K562 (cell line): Measurements from ENCODE around the gene PPT2. TPM values are rescaled to one million over a fixed set of nuclear protein-coding genes. Genes with fewer than 3 reads are reported as not detected.

Experiments
- BHLHE40 ChIP-seq: IDR thresholded peaks from 2 replicates; pipeline ENCODE4 v1.6.1; 2011; ENCODE audit warnings: low read length, improper control_type of control experiment
- BRF1 ChIP-seq: IDR thresholded peaks from 3 replicates; pipeline ENCODE4 v1.6.1; 2011; ENCODE audit warnings: borderline replicate concordance, mild to moderate bottlenecking; ENCODE audit not compliant: insufficient read length; ENCODE audit errors: extremely low read depth
- CBX1 ChIP-seq: sonication (generic); IDR thresholded peaks from 2 replicates; pipeline ENCODE4 v1.6.1; 2016; ENCODE audit warnings: antibody characterized with exemption, low read depth, mild to moderate bottlenecking
- CC2D1A ChIP-seq: fragments of 450-650 bp; IDR thresholded peaks from 2 replicates; pipeline ENCODE4 v1.6.1; 2017; ENCODE audit warnings: mild to moderate bottlenecking
- CHD1 ChIP-seq: fragments of 200-600 bp; sonication (generic); IDR thresholded peaks from one replicate; pipeline ENCODE4 v1.6.1; 2012; ENCODE audit warnings: mild to moderate bottlenecking, moderate library complexity, low read length, inconsistent platforms
- DMBX1 ChIP-seq: fragments of 250-450 bp; sonication (Bioruptor Pico); IDR thresholded peaks from 2 replicates; pipeline ENCODE4 v1.8.0; 2022; ENCODE audit warnings: inconsistent platforms, mild to moderate bottlenecking, moderate library complexity, borderline replicate concordance
- GABPB1 ChIP-seq: sonication (generic); formaldehyde crosslinking; IDR thresholded peaks from 2 replicates; pipeline ENCODE4 v1.8.0; 2022; ENCODE audit warnings: mild to moderate bottlenecking, missing genetic modification reagents
- HDAC1 ChIP-seq, 2 experiments: fragments of 450-650 bp; IDR thresholded peaks; 2 replicates each; pipeline ENCODE4 v1.6.1; 2016 to 2017; ENCODE audit warnings: inconsistent platforms in 1 of 2, mild to moderate bottlenecking in 1 of 2, moderate library complexity in 1 of 2
- HDAC6 ChIP-seq: IDR thresholded peaks from 2 replicates; pipeline ENCODE4 v1.6.1; 2012; ENCODE audit warnings: low read depth, mild to moderate bottlenecking, control low read depth, inconsistent platforms, low read length, moderate library complexity
- L3MBTL2 ChIP-seq: fragments of 450-650 bp; IDR thresholded peaks from 2 replicates; pipeline ENCODE4 v1.6.1; 2016; ENCODE audit warnings: mild to moderate bottlenecking, moderate library complexity
- MBD2 ChIP-seq: sonication (generic); IDR thresholded peaks from 2 replicates; pipeline ENCODE4 v1.6.1; 2016; ENCODE audit warnings: low read depth, borderline replicate concordance
- MYC ChIP-seq, 2 experiments: fragments of 250-450 bp in 1 of 2; sonication (Bioruptor Pico) in 1 of 2; IDR thresholded peaks; 2 replicates each; pipeline versions ENCODE4 v1.5.1 to v1.6.1; 2012 to 2021; ENCODE audit warnings: low read depth in 2 of 2, borderline replicate concordance in 1 of 2, improper control_type of control experiment in 1 of 2, low read length in 1 of 2, mild to moderate bottlenecking in 1 of 2, moderate library complexity in 1 of 2
- POLR2AphosphoS5 ChIP-seq: IDR thresholded peaks from 2 replicates; pipeline ENCODE4 v1.6.1; 2011; ENCODE audit warnings: mild to moderate bottlenecking, low read depth, low read length, moderate library complexity; ENCODE audit not compliant: control insufficient read depth, insufficient read depth
- RBM15 ChIP-seq: fragments of 200-400 bp; formaldehyde crosslinking; IDR thresholded peaks from 2 replicates; pipeline ENCODE4 v1.6.1; 2018; ENCODE audit warnings: mild to moderate bottlenecking, low read length, moderate library complexity; ENCODE audit not compliant: insufficient read depth
- SMAD4 ChIP-seq: fragments of 250-450 bp; sonication (Bioruptor Pico); conservative IDR thresholded peaks from 2 replicates; pipeline ENCODE4 v1.8.0; 2021; ENCODE audit warnings: inconsistent platforms, mild to moderate bottlenecking, moderate library complexity
- SMC3 ChIP-seq: conservative IDR thresholded peaks from 2 replicates; pipeline ENCODE4 v1.6.1; 2011; ENCODE audit warnings: low read depth, low read length, improper control_type of control experiment; ENCODE audit not compliant: insufficient read depth
- STAG1 ChIP-seq: sonication (generic); formaldehyde crosslinking; IDR thresholded peaks from 2 replicates; pipeline ENCODE4 v1.5.0; 2020; ENCODE audit warnings: missing genetic modification reagents, borderline replicate concordance
- TAF1 ChIP-seq: IDR thresholded peaks from 2 replicates; pipeline ENCODE4 v1.6.1; 2011; ENCODE audit warnings: mild to moderate bottlenecking, low read length, moderate library complexity; ENCODE audit not compliant: insufficient read depth, control insufficient read depth, severe bottlenecking; ENCODE audit errors: extremely low read depth
- TBP ChIP-seq: optimal IDR thresholded peaks from 2 replicates; pipeline ENCODE3; 2011; ENCODE audit warnings: low read depth, low read length, improper control_type of control experiment
- TCF7L2 ChIP-seq: fragments of 150-350 bp; IDR thresholded peaks from 2 replicates; pipeline ENCODE4 v1.6.1; 2016; ENCODE audit warnings: low read depth, mild to moderate bottlenecking, low read length, moderate library complexity
- ZKSCAN8 ChIP-seq: fragments of 200-800 bp; sonication (Bioruptor generic); IDR thresholded peaks from 2 replicates; pipeline ENCODE4 v1.6.1; 2016; ENCODE audit warnings: missing genetic modification characterization, missing compliant biosample characterization
- ZNF121 ChIP-seq: sonication (generic); formaldehyde crosslinking; conservative IDR thresholded peaks from 2 replicates; pipeline ENCODE4 v1.8.0; 2022; ENCODE audit warnings: missing genetic modification reagents
- ZNF444 ChIP-seq: fragments of 250-450 bp; sonication (Bioruptor Pico); IDR thresholded peaks from 2 replicates; pipeline ENCODE4 v1.4.0; 2020; ENCODE audit warnings: mild to moderate bottlenecking, moderate library complexity
- polyA plus RNA-seq, 8 experiments: library from polyadenylated mRNA; depleted of rRNA in 4 of 8; stranded (reverse) in 5 of 8; unstranded in 3 of 8; fragments of >200 nt; fragmentation: Nextera tagmentation in 2 of 8; fragmentation: Illumina TruSeq in 1 of 8; extraction: Ambion mirVana in 2 of 8; extraction: Trizol in 1 of 8; gene quantifications; 2 replicates each; pipeline versions ENCODE4 v1.2.1 to v1.2.3, GENCODE V29; 2011 to 2014; ENCODE audit warnings: inconsistent platforms in 1 of 8, missing spikeins in 1 of 8
- total RNA-seq, 7 experiments: library from RNA; depleted of rRNA in 6 of 7; stranded (reverse); fragments of >200 nt in 6 of 7; fragmentation: Illumina TruSeq in 2 of 7; extraction: Trizol in 2 of 7; gene quantifications; 2 replicates each; pipeline versions ENCODE4 v1.2.1 to v1.2.3, GENCODE V29; 2011 to 2021; ENCODE audit warnings: low replicate concordance in 1 of 7
- TF ChIP-seq, protein P1 (sequence below): sonication (generic); formaldehyde crosslinking; IDR thresholded peaks from 2 replicates; pipeline ENCODE4 v1.9.0; 2022; ENCODE audit warnings: mild to moderate bottlenecking, missing genetic modification reagents
- TF ChIP-seq, protein P2 (sequence below): IDR thresholded peaks from 3 replicates; pipeline ENCODE4 v1.6.1; 2011; ENCODE audit warnings: borderline replicate concordance, mild to moderate bottlenecking, moderate library complexity; ENCODE audit not compliant: insufficient read length; ENCODE audit errors: extremely low read depth

The PPT2 gene
- total and polyA plus RNA-seq, 9 of the 15 experiments (the other 6 are each of a cell fraction or from before 2014, with no cell fraction given) = 27.4 to 98.8 (median 69.9) TPM

DNA sequence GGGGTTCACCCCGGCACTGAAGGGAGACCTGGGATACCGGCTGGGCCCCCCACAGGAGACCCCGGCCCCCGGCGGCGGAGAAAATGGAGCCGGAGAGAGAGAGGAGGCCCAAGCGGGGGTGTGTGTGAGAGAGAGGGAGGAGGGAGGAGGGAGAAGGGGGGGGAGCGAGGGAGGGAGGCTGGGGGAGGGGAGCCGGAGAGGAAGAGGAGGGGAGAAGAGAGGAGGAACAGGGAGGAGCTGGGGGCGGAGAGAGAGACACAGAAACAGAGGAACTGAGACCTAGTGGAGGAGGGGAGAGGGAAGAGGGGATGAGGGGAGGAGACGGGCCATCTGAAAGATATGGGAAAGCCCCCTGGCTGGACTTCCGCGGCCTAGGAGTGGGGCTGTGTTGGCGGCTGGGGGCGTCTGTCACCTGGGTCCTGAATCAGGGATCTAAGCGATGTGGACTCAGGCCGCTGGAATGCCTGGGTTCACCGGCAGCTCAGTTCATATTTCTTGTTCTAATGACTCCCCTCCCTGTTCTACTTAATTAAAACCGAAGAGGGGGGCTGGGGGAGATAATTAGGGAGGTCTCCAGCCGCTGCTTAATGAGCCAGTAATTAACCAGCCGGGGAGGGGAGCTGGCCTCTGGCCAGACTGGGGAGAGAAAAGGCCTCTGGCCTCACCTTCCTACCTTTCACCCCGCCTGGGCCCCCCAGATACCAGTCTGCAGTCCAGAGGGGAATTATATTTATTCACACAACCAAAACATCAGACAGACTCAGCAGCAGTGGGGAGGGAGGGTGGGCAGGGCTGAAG lies 36.3 kb downstream of the PPT2 start, which contains the start of gene PBX2 (continued):
- TF ChIP-seq RBM15 = no peak
- no peak for TF ChIP-seq CHD1
- TF ChIP-seq, protein P1, sequence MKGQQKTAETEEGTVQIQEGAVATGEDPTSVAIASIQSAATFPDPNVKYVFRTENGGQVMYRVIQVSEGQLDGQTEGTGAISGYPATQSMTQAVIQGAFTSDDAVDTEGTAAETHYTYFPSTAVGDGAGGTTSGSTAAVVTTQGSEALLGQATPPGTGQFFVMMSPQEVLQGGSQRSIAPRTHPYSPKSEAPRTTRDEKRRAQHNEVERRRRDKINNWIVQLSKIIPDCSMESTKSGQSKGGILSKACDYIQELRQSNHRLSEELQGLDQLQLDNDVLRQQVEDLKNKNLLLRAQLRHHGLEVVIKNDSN (CRISPR knock-in tag) = no peak
- TF ChIP-seq TAF1 = peak; percentile 33
- TF ChIP-seq L3MBTL2 = no peak
- TF ChIP-seq SMAD4 (CRISPR knock-in tag) = peak; percentile 50; the same call in 1 of the 2 replicates
- TF ChIP-seq DMBX1 (CRISPR knock-in tag) = peak; percentile 40; the same call in 1 of the 2 replicates
- TF ChIP-seq GABPB1 (CRISPR knock-in tag) = no peak
- peak; percentile 68 for TF ChIP-seq ZNF444
- TF ChIP-seq ZNF121 (CRISPR knock-in tag) = no peak
- no peak for TF ChIP-seq SMC3
- TF ChIP-seq MYC (IDR thresholded peaks at IDR 0.05; ENCODE audit: low read depth, low read length) = peak; percentile 25; the same call in 1 of the 2 replicates
- TF ChIP-seq MYC (CRISPR knock-in tag; IDR thresholded peaks at IDR 0.05; ENCODE audit: borderline replicate concordance, low read depth) = peak; percentile 56; the same call in 1 of the 2 replicates
- TF ChIP-seq MBD2 = peak; percentile 41; the same call in 1 of the 2 replicates
- TF ChIP-seq BHLHE40 = no peak
- TF ChIP-seq, protein P2, sequence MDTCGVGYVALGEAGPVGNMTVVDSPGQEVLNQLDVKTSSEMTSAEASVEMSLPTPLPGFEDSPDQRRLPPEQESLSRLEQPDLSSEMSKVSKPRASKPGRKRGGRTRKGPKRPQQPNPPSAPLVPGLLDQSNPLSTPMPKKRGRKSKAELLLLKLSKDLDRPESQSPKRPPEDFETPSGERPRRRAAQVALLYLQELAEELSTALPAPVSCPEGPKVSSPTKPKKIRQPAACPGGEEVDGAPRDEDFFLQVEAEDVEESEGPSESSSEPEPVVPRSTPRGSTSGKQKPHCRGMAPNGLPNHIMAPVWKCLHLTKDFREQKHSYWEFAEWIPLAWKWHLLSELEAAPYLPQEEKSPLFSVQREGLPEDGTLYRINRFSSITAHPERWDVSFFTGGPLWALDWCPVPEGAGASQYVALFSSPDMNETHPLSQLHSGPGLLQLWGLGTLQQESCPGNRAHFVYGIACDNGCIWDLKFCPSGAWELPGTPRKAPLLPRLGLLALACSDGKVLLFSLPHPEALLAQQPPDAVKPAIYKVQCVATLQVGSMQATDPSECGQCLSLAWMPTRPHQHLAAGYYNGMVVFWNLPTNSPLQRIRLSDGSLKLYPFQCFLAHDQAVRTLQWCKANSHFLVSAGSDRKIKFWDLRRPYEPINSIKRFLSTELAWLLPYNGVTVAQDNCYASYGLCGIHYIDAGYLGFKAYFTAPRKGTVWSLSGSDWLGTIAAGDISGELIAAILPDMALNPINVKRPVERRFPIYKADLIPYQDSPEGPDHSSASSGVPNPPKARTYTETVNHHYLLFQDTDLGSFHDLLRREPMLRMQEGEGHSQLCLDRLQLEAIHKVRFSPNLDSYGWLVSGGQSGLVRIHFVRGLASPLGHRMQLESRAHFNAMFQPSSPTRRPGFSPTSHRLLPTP = no peak
- no peak for TF ChIP-seq HDAC6
- no peak for TF ChIP-seq CC2D1A
- TF ChIP-seq STAG1 (CRISPR knock-in tag) = no peak
- peak; percentile 39 for TF ChIP-seq TBP
- peak; percentile 42; the same call in 1 of the 2 replicates for TF ChIP-seq POLR2AphosphoS5
- no peak for TF ChIP-seq BRF1
- TF ChIP-seq ZKSCAN8 (CRISPR knock-in tag) = no peak
- TF ChIP-seq HDAC1 (IDR thresholded peaks at IDR 0.05) = peak in 1 of 2 experiments; percentile 84; a peak in 2 of 4 replicates
- TF ChIP-seq TCF7L2 = no peak
- no peak for TF ChIP-seq CBX1
